ENCODE results near the gene ABHD8. TPM values are rescaled to one million over a fixed set of nuclear protein-coding genes. Genes with fewer than 3 reads are reported as not detected.

Gene ABHD8
- total and polyA plus RNA-seq, 3 donors from 2014 or later, result 27.1 to 70.7 (median 49.1) TPM

- WGBS, 2 donors, result 0 to 1% methylated on average over 5 to 7 of the region's 7 CpGs
- peak overlapping the region; percentile 67 to 77 for H3K4me3 ChIP-seq
- TF ChIP-seq POLR2A (IDR thresholded peaks at IDR 0.05), result no peak
- H3K27ac ChIP-seq, result peak overlapping the region in 1 of 2 donors; percentile 84
- no peaks in the 10 kb centered on the region for H3K36me3 ChIP-seq (ENCODE audit: low read depth, missing control alignments)
- no peak for DNase-seq
- intact Hi-C loops (cut with DNase I; ENCODE audit: low total_unique reads), result no loop called here
- no peaks in the 10 kb centered on the region for H3K27me3 ChIP-seq
- peaks cover 39% of the 10 kb centered on the region for H3K4me1 ChIP-seq
- no peaks in the 10 kb centered on the region for H3K9me3 ChIP-seq
Measured at GRCh38 chr19:17305216-17305516, 1.9 kb upstream of the ABHD8 start.

- H3K9me3 ChIP-seq, result no peaks in the 10 kb centered on the region
- intact Hi-C loops (cut with DNase I; ENCODE audit: low total_unique reads), result no loop called here
- H3K4me3 ChIP-seq, result no peak overlapping the region
- no peaks in the 10 kb centered on the region for H3K27me3 ChIP-seq
- DNase-seq, result no peak
- peaks cover 36% of the 10 kb centered on the region for H3K4me1 ChIP-seq
- H3K27ac ChIP-seq, result peak overlapping the region in 1 of 2 donors; percentile 84
- TF ChIP-seq CTCF (IDR thresholded peaks at IDR 0.05) (no peak), POLR2A (IDR thresholded peaks at IDR 0.05) (no peak)
- no peaks in the 10 kb centered on the region for H3K36me3 ChIP-seq (ENCODE audit: low read depth, missing control alignments)
- 39 to 45% methylated on average over 12 of the region's 12 CpGs for WGBS, 2 donors
Measured at GRCh38 chr19:17304386-17305215, 1.4 kb upstream of the ABHD8 start.

- TF ChIP-seq CTCF (IDR thresholded peaks at IDR 0.05) (no peak), POLR2A (IDR thresholded peaks at IDR 0.05) (no peak)
- Histone ChIP-seq H3K9me3 (no peaks in the 10 kb centered on the region), H3K4me1 (peaks cover 36% of the 10 kb centered on the region), H3K36me3 (ENCODE audit: low read depth, missing control alignments) (no peaks in the 10 kb centered on the region), H3K4me3 (no peak overlapping the region), H3K27me3 (no peaks in the 10 kb centered on the region), H3K27ac (no peak overlapping the region)
- DNase-seq, result no peak
- intact Hi-C loops (cut with DNase I; ENCODE audit: low total_unique reads), result no loop called here
- 42 to 50% methylated on average over 12 of the region's 12 CpGs for WGBS, 2 donors
Measured at GRCh38 chr19:17303940-17304267, 679 bp upstream of the ABHD8 start.

- Histone ChIP-seq H3K4me1 (peaks cover 36% of the 10 kb centered on the region), H3K4me3 (peak overlapping the region; percentile 69 to 83), H3K36me3 (ENCODE audit: low read depth, missing control alignments) (no peaks in the 10 kb centered on the region), H3K27me3 (no peaks in the 10 kb centered on the region), H3K9me3 (no peaks in the 10 kb centered on the region), H3K27ac (peak overlapping the region; percentile 55 to 76)
- intact Hi-C loops (cut with DNase I; ENCODE audit: low total_unique reads), result no loop called here
- DNase-seq, result no peak
- WGBS, 2 donors, result 6% methylated on average over 28 of the region's 29 CpGs; no CpG with 5 or more reads in 1 of the 2 donors
- no peak for TF ChIP-seq POLR2A (IDR thresholded peaks at IDR 0.05)
- no peak for TF ChIP-seq CTCF (IDR thresholded peaks at IDR 0.05)
Measured at GRCh38 chr19:17302391-17303166, 646 bp downstream of the ABHD8 start.

GRCh38 chr19:17300992-17301619 is 2.1 kb downstream of the ABHD8 start:
- TF ChIP-seq POLR2A (IDR thresholded peaks at IDR 0.05) (no peak), CTCF (IDR thresholded peaks at IDR 0.05) (no peak)
- intact Hi-C loops (cut with DNase I; ENCODE audit: low total_unique reads), result no loop called here

More at GRCh38 chr19:17300992-17301619, 2.1 kb downstream of the ABHD8 start:
- H3K9me3 ChIP-seq, result no peaks in the 10 kb centered on the region
- no peak for DNase-seq
- WGBS, 2 donors, result 66 to 81% methylated on average over 22 to 46 of the region's 51 CpGs
- H3K27me3 ChIP-seq, result no peaks in the 10 kb centered on the region
- no peaks in the 10 kb centered on the region for H3K36me3 ChIP-seq (ENCODE audit: low read depth, missing control alignments)
- H3K4me1 ChIP-seq, result peaks cover 26% of the 10 kb centered on the region
- H3K27ac ChIP-seq, result no peak overlapping the region
- H3K4me3 ChIP-seq, result no peak overlapping the region

All from testis (tissue), 3 donors.